ENCODE measurements around the gene SEMA5B.

The SEMA5B gene

GRCh38 chr3:122952520-122952919 lies 75.0 kb downstream of the SEMA5B start:
- Histone ChIP-seq H3K4me1 (ENCODE audit: control insufficient read depth, insufficient read depth, low read length) (peaks cover 10% of the 10 kb centered on the region), H3K36me3 (ENCODE audit: control insufficient read depth, insufficient read depth, low read length, severe bottlenecking) (no peaks in the 10 kb centered on the region), H3K9ac (ENCODE audit: low read length) (no peak overlapping the region), H3K4me3 (ENCODE audit: low read length) (no peak overlapping the region), H3K9me3 (ENCODE audit: control insufficient read depth, low read length) (peaks cover 11% of the 10 kb centered on the region), H3K27me3 (replicated peaks; ENCODE audit: control insufficient read depth, insufficient read depth, low read length) (peaks cover 39% of the 10 kb centered on the region)
- DNase-seq (ENCODE audit: low read depth), result no peak

- Histone ChIP-seq H3K9me3 (ENCODE audit: control insufficient read depth, low read length) (peaks cover 11% of the 10 kb centered on the region), H3K4me1 (ENCODE audit: control insufficient read depth, insufficient read depth, low read length) (peaks cover 23% of the 10 kb centered on the region), H3K4me3 (ENCODE audit: low read length) (no peak overlapping the region), H3K9ac (ENCODE audit: low read length) (no peak overlapping the region), H3K36me3 (ENCODE audit: control insufficient read depth, insufficient read depth, low read length, severe bottlenecking) (no peaks in the 10 kb centered on the region), H3K27me3 (replicated peaks; ENCODE audit: control insufficient read depth, insufficient read depth, low read length) (peaks cover 15% of the 10 kb centered on the region)
- no peak for DNase-seq (ENCODE audit: low read depth)
Measured at GRCh38 chr3:122948408-122948807, 79.2 kb downstream of the SEMA5B start.

- H3K4me3 ChIP-seq (ENCODE audit: low read length), result no peak overlapping the region
- H3K27me3 ChIP-seq (replicated peaks; ENCODE audit: control insufficient read depth, insufficient read depth, low read length), result peaks cover 15% of the 10 kb centered on the region
- no peak for DNase-seq (ENCODE audit: low read depth)
- H3K9me3 ChIP-seq (ENCODE audit: control insufficient read depth, low read length), result peaks cover 11% of the 10 kb centered on the region
- H3K36me3 ChIP-seq (ENCODE audit: control insufficient read depth, insufficient read depth, low read length, severe bottlenecking), result no peaks in the 10 kb centered on the region
- peaks cover 23% of the 10 kb centered on the region for H3K4me1 ChIP-seq (ENCODE audit: control insufficient read depth, insufficient read depth, low read length)
- no peak overlapping the region for H3K9ac ChIP-seq (ENCODE audit: low read length)
Measured at GRCh38 chr3:122947738-122948137, 79.8 kb downstream of the SEMA5B start.

- peaks cover 11% of the 10 kb centered on the region for H3K9me3 ChIP-seq (ENCODE audit: control insufficient read depth, low read length)
- DNase-seq (ENCODE audit: low read depth), result no peak
- H3K4me1 ChIP-seq (ENCODE audit: control insufficient read depth, insufficient read depth, low read length), result peaks cover 23% of the 10 kb centered on the region
- H3K36me3 ChIP-seq (ENCODE audit: control insufficient read depth, insufficient read depth, low read length, severe bottlenecking), result no peaks in the 10 kb centered on the region
- H3K4me3 ChIP-seq (ENCODE audit: low read length), result no peak overlapping the region
- peaks cover 15% of the 10 kb centered on the region for H3K27me3 ChIP-seq (replicated peaks; ENCODE audit: control insufficient read depth, insufficient read depth, low read length)
- no peak overlapping the region for H3K9ac ChIP-seq (ENCODE audit: low read length)
Measured at GRCh38 chr3:122947196-122947595, 80.4 kb downstream of the SEMA5B start.

- H3K27me3 ChIP-seq (replicated peaks; ENCODE audit: control insufficient read depth, insufficient read depth, low read length), result peaks cover 15% of the 10 kb centered on the region
- H3K9ac ChIP-seq (ENCODE audit: low read length), result no peak overlapping the region
- H3K4me3 ChIP-seq (ENCODE audit: low read length), result no peak overlapping the region
- peaks cover 11% of the 10 kb centered on the region for H3K9me3 ChIP-seq (ENCODE audit: control insufficient read depth, low read length)
- H3K4me1 ChIP-seq (ENCODE audit: control insufficient read depth, insufficient read depth, low read length), result peaks cover 25% of the 10 kb centered on the region
- no peaks in the 10 kb centered on the region for H3K36me3 ChIP-seq (ENCODE audit: control insufficient read depth, insufficient read depth, low read length, severe bottlenecking)
- no peak for DNase-seq (ENCODE audit: low read depth)
Measured at GRCh38 chr3:122946185-122946584, 81.4 kb downstream of the SEMA5B start.

GRCh38 chr3:122945230-122945629 lies 82.3 kb downstream of the SEMA5B start:
- H3K36me3 ChIP-seq (ENCODE audit: control insufficient read depth, insufficient read depth, low read length, severe bottlenecking), result no peaks in the 10 kb centered on the region

GRCh38 chr3:122944671-122945161 lies 82.8 kb downstream of the SEMA5B start:
- Histone ChIP-seq H3K4me1 (ENCODE audit: control insufficient read depth, insufficient read depth, low read length) (peaks cover 34% of the 10 kb centered on the region), H3K9me3 (ENCODE audit: control insufficient read depth, low read length) (peaks cover 5% of the 10 kb centered on the region), H3K9ac (ENCODE audit: low read length) (no peak overlapping the region), H3K27me3 (replicated peaks; ENCODE audit: control insufficient read depth, insufficient read depth, low read length) (peaks cover 9% of the 10 kb centered on the region), H3K4me3 (ENCODE audit: low read length) (no peak overlapping the region), H3K36me3 (ENCODE audit: control insufficient read depth, insufficient read depth, low read length, severe bottlenecking) (no peaks in the 10 kb centered on the region)
- DNase-seq (ENCODE audit: low read depth), result no peak

More at GRCh38 chr3:122945230-122945629, 82.3 kb downstream of the SEMA5B start:
- peaks cover 10% of the 10 kb centered on the region for H3K9me3 ChIP-seq (ENCODE audit: control insufficient read depth, low read length)
- no peak overlapping the region for H3K4me3 ChIP-seq (ENCODE audit: low read length)
- peaks cover 10% of the 10 kb centered on the region for H3K27me3 ChIP-seq (replicated peaks; ENCODE audit: control insufficient read depth, insufficient read depth, low read length)
- no peak for DNase-seq (ENCODE audit: low read depth)
- no peak overlapping the region for H3K9ac ChIP-seq (ENCODE audit: low read length)
- H3K4me1 ChIP-seq (ENCODE audit: control insufficient read depth, insufficient read depth, low read length), result peaks cover 34% of the 10 kb centered on the region

GRCh38 chr3:122943828-122944190 lies 83.8 kb downstream of the SEMA5B start:
- DNase-seq (ENCODE audit: low read depth), result no peak
- H3K4me3 ChIP-seq (ENCODE audit: low read length), result no peak overlapping the region
- no peaks in the 10 kb centered on the region for H3K36me3 ChIP-seq (ENCODE audit: control insufficient read depth, insufficient read depth, low read length, severe bottlenecking)

GRCh38 chr3:122942937-122943827 lies 84.4 kb downstream of the SEMA5B start:
- peaks cover 12% of the 10 kb centered on the region for H3K27me3 ChIP-seq (replicated peaks; ENCODE audit: control insufficient read depth, insufficient read depth, low read length)
- H3K4me1 ChIP-seq (ENCODE audit: control insufficient read depth, insufficient read depth, low read length), result peaks cover 34% of the 10 kb centered on the region
- no peaks in the 10 kb centered on the region for H3K9me3 ChIP-seq (ENCODE audit: control insufficient read depth, low read length)
- peak; percentile 60 for DNase-seq (ENCODE audit: low read depth)
- H3K36me3 ChIP-seq (ENCODE audit: control insufficient read depth, insufficient read depth, low read length, severe bottlenecking), result no peaks in the 10 kb centered on the region
- no peak overlapping the region for H3K9ac ChIP-seq (ENCODE audit: low read length)
- H3K4me3 ChIP-seq (ENCODE audit: low read length), result no peak overlapping the region

More at GRCh38 chr3:122943828-122944190, 83.8 kb downstream of the SEMA5B start:
- H3K4me1 ChIP-seq (ENCODE audit: control insufficient read depth, insufficient read depth, low read length), result peaks cover 34% of the 10 kb centered on the region
- H3K9me3 ChIP-seq (ENCODE audit: control insufficient read depth, low read length), result no peaks in the 10 kb centered on the region
- H3K9ac ChIP-seq (ENCODE audit: low read length), result no peak overlapping the region
- peaks cover 12% of the 10 kb centered on the region for H3K27me3 ChIP-seq (replicated peaks; ENCODE audit: control insufficient read depth, insufficient read depth, low read length)

- Histone ChIP-seq H3K4me1 (ENCODE audit: control insufficient read depth, insufficient read depth, low read length) (peaks cover 24% of the 10 kb centered on the region), H3K36me3 (ENCODE audit: control insufficient read depth, insufficient read depth, low read length, severe bottlenecking) (no peaks in the 10 kb centered on the region), H3K9ac (ENCODE audit: low read length) (no peak overlapping the region), H3K9me3 (ENCODE audit: control insufficient read depth, low read length) (no peaks in the 10 kb centered on the region), H3K27me3 (replicated peaks; ENCODE audit: control insufficient read depth, insufficient read depth, low read length) (peaks cover 13% of the 10 kb centered on the region), H3K4me3 (ENCODE audit: low read length) (no peak overlapping the region)
- no peak for DNase-seq (ENCODE audit: low read depth)
Measured at GRCh38 chr3:122942239-122942638, 85.3 kb downstream of the SEMA5B start.

GRCh38 chr3:122941228-122942206 lies 86.0 kb downstream of the SEMA5B start:
- H3K9ac ChIP-seq (ENCODE audit: low read length), result no peak overlapping the region
- H3K9me3 ChIP-seq (ENCODE audit: control insufficient read depth, low read length), result no peaks in the 10 kb centered on the region
- H3K36me3 ChIP-seq (ENCODE audit: control insufficient read depth, insufficient read depth, low read length, severe bottlenecking), result no peaks in the 10 kb centered on the region
- peaks cover 17% of the 10 kb centered on the region for H3K27me3 ChIP-seq (replicated peaks; ENCODE audit: control insufficient read depth, insufficient read depth, low read length)
- H3K4me3 ChIP-seq (ENCODE audit: low read length), result no peak overlapping the region
- H3K4me1 ChIP-seq (ENCODE audit: control insufficient read depth, insufficient read depth, low read length), result peaks cover 22% of the 10 kb centered on the region
- DNase-seq (ENCODE audit: low read depth), result no peak

Data from adipocyte (in vitro differentiated cells).